Ascending aorta (tissue), 2 donors: ENCODE results near the gene RASGRF2. TPM values are rescaled to one million over a fixed set of nuclear protein-coding genes. Genes with fewer than 3 reads are reported as not detected.
A peak's percentile ranks its signal among the peaks of the same experiment; 100 is the strongest.

Source experiments
- DNase-seq, 2 donors: peaks; one replicate each; pipeline ENCODE4 v3.0.0-alpha.2; 2019; ENCODE audit warnings: low spot score in 2 of 2
- H3K27ac ChIP-seq, 2 donors: fragments of 200-600 bp; sonication (generic); one replicate each; pipeline ENCODE4 v1.5.1; 2016 to 2017; ENCODE audit warnings: mild to moderate bottlenecking in 1 of 2
- H3K27me3 ChIP-seq: fragments of 200-600 bp; sonication (generic); one replicate; pipeline ENCODE4 v1.5.1; 2017
- H3K36me3 ChIP-seq, 2 donors: fragments of 200-600 bp; sonication (generic); one replicate each; pipeline ENCODE4 v1.5.1; 2016
- H3K4me1 ChIP-seq, 2 donors: fragments of 200-600 bp; sonication (generic); one replicate each; pipeline ENCODE4 v1.5.1; 2016 to 2017; ENCODE audit warnings: mild to moderate bottlenecking in 1 of 2
- H3K4me3 ChIP-seq, 2 donors: fragments of 200-600 bp; sonication (generic); one replicate each; pipeline ENCODE4 v1.5.1; 2016 to 2017; ENCODE audit warnings: mild to moderate bottlenecking in 1 of 2
- H3K9me3 ChIP-seq, 2 donors: fragments of 200-600 bp; sonication (generic); one replicate each; pipeline ENCODE4 v1.5.1; 2016
- intact Hi-C: fragments of 100-400 bp; cut with DNase I; formaldehyde crosslinking; loops from one replicate; pipeline ENCODE4 v1.15.1; 2023
- total RNA-seq: library from RNA; depleted of rRNA; stranded (reverse); fragments of >200 nt; gene quantifications from one replicate; pipeline ENCODE4 v1.1.0, GENCODE V29; 2016
- TF ChIP-seq, protein P1 (sequence below), 3 experiments: fragments of 200-600 bp in 2 of 3; fragments of 450-650 bp in 1 of 3; sonication (generic) in 2 of 3; IDR thresholded peaks; one replicate each; pipeline ENCODE4 v1.5.1; 2016 to 2019; ENCODE audit warnings: antibody characterized with exemption in 3 of 3, mild to moderate bottlenecking in 1 of 3, moderate library complexity in 1 of 3

The RASGRF2 gene
- total RNA-seq, 1 donor from 2014 or later = 16.9 TPM

- Histone ChIP-seq H3K9me3 (no peaks in the 10 kb centered on the region), H3K4me1 (peaks cover 11 to 34% of the 10 kb centered on the region in 2 donors), H3K27ac (peak overlapping the region in 1 of 2 donors; percentile 41), H3K27me3 (no peaks in the 10 kb centered on the region), H3K4me3 (no peak overlapping the region), H3K36me3 (no peaks in the 10 kb centered on the region)
- TF ChIP-seq, protein P1, sequence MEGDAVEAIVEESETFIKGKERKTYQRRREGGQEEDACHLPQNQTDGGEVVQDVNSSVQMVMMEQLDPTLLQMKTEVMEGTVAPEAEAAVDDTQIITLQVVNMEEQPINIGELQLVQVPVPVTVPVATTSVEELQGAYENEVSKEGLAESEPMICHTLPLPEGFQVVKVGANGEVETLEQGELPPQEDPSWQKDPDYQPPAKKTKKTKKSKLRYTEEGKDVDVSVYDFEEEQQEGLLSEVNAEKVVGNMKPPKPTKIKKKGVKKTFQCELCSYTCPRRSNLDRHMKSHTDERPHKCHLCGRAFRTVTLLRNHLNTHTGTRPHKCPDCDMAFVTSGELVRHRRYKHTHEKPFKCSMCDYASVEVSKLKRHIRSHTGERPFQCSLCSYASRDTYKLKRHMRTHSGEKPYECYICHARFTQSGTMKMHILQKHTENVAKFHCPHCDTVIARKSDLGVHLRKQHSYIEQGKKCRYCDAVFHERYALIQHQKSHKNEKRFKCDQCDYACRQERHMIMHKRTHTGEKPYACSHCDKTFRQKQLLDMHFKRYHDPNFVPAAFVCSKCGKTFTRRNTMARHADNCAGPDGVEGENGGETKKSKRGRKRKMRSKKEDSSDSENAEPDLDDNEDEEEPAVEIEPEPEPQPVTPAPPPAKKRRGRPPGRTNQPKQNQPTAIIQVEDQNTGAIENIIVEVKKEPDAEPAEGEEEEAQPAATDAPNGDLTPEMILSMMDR (IDR thresholded peaks at IDR 0.05) = no peak
- intact Hi-C loops = loop anchor here (10.0 kb wide), 3 partner anchors 536 to 1724 kb away; partner anchors contain the start of genes ATG10 and HOMER1
- no peak for DNase-seq
Measured at GRCh38 chr5:81238460-81238859, 278.3 kb downstream of the RASGRF2 start.

DNA sequence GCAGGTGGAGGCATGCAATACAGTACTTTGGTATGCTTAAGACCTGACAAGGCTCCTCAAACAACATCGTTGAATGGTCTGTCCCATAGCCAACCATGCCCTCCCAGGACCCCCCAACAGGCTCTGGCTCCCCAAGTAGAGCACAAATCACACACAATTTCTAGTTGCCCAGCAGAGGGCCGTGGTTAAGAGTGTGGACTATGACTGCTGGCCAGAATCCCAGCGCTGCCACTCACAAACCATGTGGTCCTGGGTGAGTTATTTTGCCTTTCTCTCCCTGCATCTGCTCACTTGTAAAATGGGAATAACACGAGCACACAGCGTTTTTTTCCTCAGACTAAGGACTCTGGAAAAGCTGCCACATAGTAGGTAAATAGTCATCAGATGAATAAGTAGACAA is 279.4 kb downstream of the RASGRF2 start:
- Histone ChIP-seq H3K4me3 (no peak overlapping the region), H3K27me3 (no peaks in the 10 kb centered on the region), H3K4me1 (peaks cover 8 to 27% of the 10 kb centered on the region in 2 donors), H3K36me3 (no peaks in the 10 kb centered on the region), H3K9me3 (no peaks in the 10 kb centered on the region), H3K27ac (peak overlapping the region in 1 of 2 donors; percentile 41)
- TF ChIP-seq, protein P1 (IDR thresholded peaks at IDR 0.05) = peak in 1 of 3 experiments; percentile 15
- DNase-seq = no peak
- intact Hi-C loops = loop anchor here (10.0 kb wide), 3 partner anchors 535 to 1725 kb away; partner anchors contain the start of genes ATG10 and HOMER1

DNA sequence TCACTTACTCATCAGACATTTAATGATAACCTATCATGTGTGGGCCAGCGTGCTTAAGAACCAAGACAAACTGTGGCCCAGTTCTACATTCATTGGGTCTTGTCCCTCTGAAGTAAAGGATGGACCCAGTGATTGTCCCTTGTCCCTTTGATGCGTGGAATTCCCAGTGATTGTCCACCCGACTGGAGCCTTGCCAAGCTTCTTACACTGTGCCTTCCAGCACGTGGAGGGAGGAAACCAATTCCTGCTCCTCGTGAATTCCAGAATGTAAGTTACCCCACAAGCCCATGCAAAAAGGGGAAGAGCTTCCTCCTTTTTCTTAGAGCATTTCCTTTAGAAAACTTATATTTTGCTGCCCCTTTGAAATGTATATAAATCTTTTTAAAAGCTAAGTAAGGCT is 280.8 kb downstream of the RASGRF2 start:
- no peaks in the 10 kb centered on the region for H3K36me3 ChIP-seq
- peaks cover 4 to 13% of the 10 kb centered on the region in 2 donors for H3K4me1 ChIP-seq
- no peak overlapping the region for H3K4me3 ChIP-seq
- TF ChIP-seq, protein P1 (IDR thresholded peaks at IDR 0.05) = no peak
- no peak overlapping the region for H3K27ac ChIP-seq
- intact Hi-C loops = no loop called here
- H3K27me3 ChIP-seq = no peaks in the 10 kb centered on the region
- no peaks in the 10 kb centered on the region for H3K9me3 ChIP-seq
- DNase-seq = no peak

DNA sequence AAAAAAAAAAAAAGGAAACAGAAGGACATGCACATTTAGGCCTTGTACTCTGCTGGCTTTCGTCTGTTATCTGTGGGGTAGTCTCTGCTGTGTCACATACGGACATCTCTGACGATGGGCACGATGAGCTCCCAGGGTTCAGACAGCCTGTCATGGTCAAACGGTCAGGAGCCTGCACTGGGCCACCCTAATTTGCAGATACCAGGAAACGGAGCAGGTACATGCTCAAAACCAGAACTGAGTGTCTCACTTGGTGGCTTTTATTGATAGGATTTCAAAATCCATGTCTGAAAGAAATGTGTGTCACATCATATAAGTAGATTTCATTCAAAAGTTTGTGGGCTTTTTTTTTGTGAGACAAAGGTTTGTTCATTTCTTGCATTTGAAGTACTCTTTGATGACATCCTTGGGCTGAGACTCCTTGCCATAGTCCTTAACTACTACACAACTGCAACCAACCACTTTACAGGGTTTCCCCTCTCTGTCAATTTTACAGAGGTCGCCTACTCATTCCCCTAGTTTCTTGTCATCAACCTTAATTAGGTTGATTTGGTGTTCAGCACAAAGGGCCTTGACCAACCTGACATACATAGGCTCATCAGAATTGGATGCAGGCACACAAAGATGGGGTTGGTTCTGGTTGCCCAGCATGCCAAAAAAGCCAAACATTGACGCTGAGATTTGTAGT is 281.9 kb downstream of the RASGRF2 start:
- intact Hi-C loops = no loop called here
- Histone ChIP-seq H3K27ac (peak overlapping the region in 1 of 2 donors; percentile 47), H3K36me3 (no peaks in the 10 kb centered on the region), H3K4me1 (peaks cover 0 to 11% of the 10 kb centered on the region in 2 donors), H3K4me3 (no peak overlapping the region), H3K27me3 (no peaks in the 10 kb centered on the region), H3K9me3 (no peaks in the 10 kb centered on the region)
- TF ChIP-seq, protein P1 (IDR thresholded peaks at IDR 0.05) = no peak
- DNase-seq = no peak

GRCh38 chr5:81242906-81243436 is 282.8 kb downstream of the RASGRF2 start:
- H3K9me3 ChIP-seq = no peaks in the 10 kb centered on the region
- H3K4me3 ChIP-seq = no peak overlapping the region
- TF ChIP-seq, protein P1 (IDR thresholded peaks at IDR 0.05) = no peak
- no peak for DNase-seq
- H3K27me3 ChIP-seq = no peaks in the 10 kb centered on the region
- intact Hi-C loops = no loop called here
- peak overlapping the region; percentile 21 to 47 for H3K27ac ChIP-seq
- peaks cover 0 to 11% of the 10 kb centered on the region in 2 donors for H3K4me1 ChIP-seq
- no peaks in the 10 kb centered on the region for H3K36me3 ChIP-seq
